HUES48 (cell line): ENCODE data around the gene YTHDC2.
"Not testable (repeated sequence)": the region's sequence is repeated elsewhere in the genome, so short reads cannot be mapped to it uniquely, and the experiment has no call there.

Experiments used
- H3K27ac ChIP-seq: one replicate; pipeline ENCODE4 v1.7.0; 2013; ENCODE audit warnings: low read depth, low read length, inconsistent platforms
- H3K27me3 ChIP-seq: 2 replicates; pipeline ENCODE4 v1.6.1; 2013; ENCODE audit warnings: mild to moderate bottlenecking, low read length; ENCODE audit not compliant: control insufficient read depth, insufficient read depth
- H3K36me3 ChIP-seq: 2 replicates; pipeline ENCODE4 v1.6.1; 2013; ENCODE audit warnings: low read length; ENCODE audit not compliant: control insufficient read depth, insufficient read depth
- H3K4me1 ChIP-seq: 2 replicates; pipeline ENCODE4 v1.6.1; 2013; ENCODE audit warnings: mild to moderate bottlenecking, low read length; ENCODE audit not compliant: control insufficient read depth, insufficient read depth
- H3K4me3 ChIP-seq: 2 replicates; pipeline ENCODE4 v1.5.1; 2013; ENCODE audit warnings: mild to moderate bottlenecking, low read depth, low read length
- H3K9ac ChIP-seq: 2 replicates; pipeline ENCODE4 v1.6.1; 2013; ENCODE audit warnings: mild to moderate bottlenecking, low read depth, low read length, moderate library complexity
- H3K9me3 ChIP-seq: 2 replicates; pipeline ENCODE4 v1.6.1; 2013; ENCODE audit warnings: low read length; ENCODE audit not compliant: control insufficient read depth, insufficient read depth

YTHDC2 gene

DNA sequence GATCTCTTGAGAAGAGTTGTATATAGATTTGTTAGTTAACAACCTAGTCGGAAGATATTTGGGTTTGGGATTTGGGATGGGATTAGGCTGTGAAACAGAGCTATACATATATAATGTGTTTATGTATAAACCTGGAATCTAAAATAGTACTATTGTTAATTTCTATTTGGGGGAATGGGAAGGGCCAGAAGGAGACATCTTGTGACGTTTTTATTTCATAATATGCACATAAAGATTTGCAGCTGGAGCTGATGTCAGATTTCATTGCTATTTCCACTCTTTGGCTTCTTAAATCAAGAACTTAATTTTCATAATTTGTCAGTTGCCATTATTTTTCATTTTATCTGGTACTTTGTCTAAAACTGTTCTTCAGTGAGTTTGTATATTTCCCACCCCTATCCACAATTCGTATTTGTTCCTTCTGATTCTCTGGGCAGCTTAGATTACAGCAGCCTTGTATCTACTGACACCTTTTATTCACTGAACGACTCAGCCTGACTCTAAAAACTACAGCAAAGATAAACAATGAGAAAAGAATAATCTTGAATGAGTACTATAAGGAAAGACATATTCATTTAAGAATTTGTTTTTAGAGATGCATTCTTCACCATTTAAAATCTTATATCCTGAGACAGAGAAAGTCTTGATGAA lies 86.9 kb downstream of the YTHDC2 start:
- Histone ChIP-seq H3K27me3 (no peaks in the 10 kb centered on the region), H3K9ac (no peak overlapping the region), H3K4me3 (no peak overlapping the region), H3K27ac (no peak overlapping the region), H3K4me1 (peaks cover 12% of the 10 kb centered on the region), H3K9me3 (no peaks in the 10 kb centered on the region), H3K36me3 (no peaks in the 10 kb centered on the region)

DNA sequence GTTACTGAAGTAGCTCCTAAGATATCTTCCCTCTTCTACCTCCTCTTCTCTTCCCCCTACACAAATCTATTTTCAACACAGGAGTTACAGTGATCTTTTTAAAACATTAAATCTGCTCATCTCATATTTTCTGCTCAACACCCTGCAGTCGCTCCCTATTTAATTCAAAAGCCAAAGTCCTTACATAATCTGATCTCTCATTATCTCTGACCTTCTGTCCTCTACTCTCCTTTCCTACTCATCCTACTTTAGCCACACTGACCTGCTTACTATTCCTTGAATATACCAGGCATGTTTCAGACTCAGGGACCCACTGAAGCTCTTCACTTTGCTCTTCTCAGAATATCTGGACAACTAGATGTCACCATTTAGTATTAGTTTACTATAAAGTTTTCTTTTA lies 87.9 kb downstream of the YTHDC2 start:
- peaks cover 15% of the 10 kb centered on the region for H3K4me1 ChIP-seq
- no peak overlapping the region for H3K4me3 ChIP-seq
- H3K36me3 ChIP-seq, result no peaks in the 10 kb centered on the region
- H3K27me3 ChIP-seq, result no peaks in the 10 kb centered on the region
- H3K9ac ChIP-seq, result no peak overlapping the region
- no peaks in the 10 kb centered on the region for H3K9me3 ChIP-seq
- no peak overlapping the region for H3K27ac ChIP-seq

DNA sequence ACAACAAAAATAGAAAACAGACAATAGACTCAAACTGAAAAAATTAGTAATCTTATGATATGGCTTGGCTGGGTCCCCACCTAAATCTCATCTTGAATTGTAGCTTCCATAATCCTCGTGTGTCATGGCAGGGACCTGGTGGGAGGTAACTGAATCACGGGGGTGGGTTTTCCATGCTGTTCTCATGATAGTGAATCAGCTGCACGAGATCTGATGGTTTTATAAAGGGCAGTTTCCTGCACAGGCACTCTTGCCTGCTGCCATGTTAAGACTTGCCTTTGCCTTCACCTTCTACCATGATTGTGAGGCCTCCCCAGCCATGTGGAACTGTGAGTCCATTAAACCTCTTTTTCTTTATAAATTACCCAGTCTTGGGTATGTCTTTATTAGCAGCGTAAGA lies 89.8 kb downstream of the YTHDC2 start:
- not testable (repeated sequence) for H3K9me3 ChIP-seq, H3K36me3 ChIP-seq, H3K4me3 ChIP-seq, H3K27ac ChIP-seq, H3K9ac ChIP-seq, H3K27me3 ChIP-seq, H3K4me1 ChIP-seq

DNA sequence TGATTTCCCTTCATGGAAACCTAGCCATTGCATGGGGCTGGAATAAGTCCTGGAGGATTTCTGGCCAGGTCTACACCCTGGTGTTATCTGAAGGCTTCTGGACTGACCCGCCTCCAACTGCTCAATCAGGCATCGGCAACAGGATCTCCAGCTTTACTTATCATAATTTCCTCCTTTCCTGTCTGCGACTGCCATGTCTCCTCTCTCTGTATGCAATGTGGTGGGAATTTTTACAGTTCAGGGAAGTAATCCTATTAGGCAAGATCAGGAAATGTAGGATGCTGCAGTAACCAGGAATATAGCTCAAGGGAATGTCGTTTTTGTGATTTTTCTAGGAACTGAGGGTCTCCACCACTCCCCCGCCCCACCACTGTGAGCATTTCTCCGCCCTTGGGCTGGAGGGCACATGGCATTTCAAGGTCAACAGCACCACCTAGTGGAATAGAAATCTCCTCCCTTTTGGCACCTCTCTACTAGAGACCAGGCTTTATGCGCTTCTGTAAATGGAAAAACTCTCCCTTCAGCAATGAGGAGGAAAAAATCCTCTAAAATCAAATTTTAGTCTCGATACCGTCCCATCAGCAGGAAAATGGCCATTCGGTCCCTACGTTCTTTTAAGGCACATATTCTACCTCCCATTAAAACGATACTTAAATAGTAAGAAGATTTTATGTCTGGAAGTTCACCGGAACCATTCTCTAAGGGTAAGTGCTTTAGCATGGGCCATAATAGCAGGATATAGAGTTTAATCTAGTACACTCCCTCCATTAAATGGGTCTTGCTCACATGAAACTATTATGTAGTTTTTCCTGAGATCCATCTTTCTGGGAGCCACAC lies 93.0 kb downstream of the YTHDC2 start:
- Histone ChIP-seq H3K27me3 (no peaks in the 10 kb centered on the region), H3K9me3 (peaks cover 6% of the 10 kb centered on the region; the same call in 1 of the 2 replicates), H3K9ac (no peak overlapping the region), H3K4me3 (no peak overlapping the region), H3K36me3 (no peaks in the 10 kb centered on the region), H3K4me1 (peaks cover 5% of the 10 kb centered on the region; the same call in 1 of the 2 replicates), H3K27ac (no peak overlapping the region)

DNA sequence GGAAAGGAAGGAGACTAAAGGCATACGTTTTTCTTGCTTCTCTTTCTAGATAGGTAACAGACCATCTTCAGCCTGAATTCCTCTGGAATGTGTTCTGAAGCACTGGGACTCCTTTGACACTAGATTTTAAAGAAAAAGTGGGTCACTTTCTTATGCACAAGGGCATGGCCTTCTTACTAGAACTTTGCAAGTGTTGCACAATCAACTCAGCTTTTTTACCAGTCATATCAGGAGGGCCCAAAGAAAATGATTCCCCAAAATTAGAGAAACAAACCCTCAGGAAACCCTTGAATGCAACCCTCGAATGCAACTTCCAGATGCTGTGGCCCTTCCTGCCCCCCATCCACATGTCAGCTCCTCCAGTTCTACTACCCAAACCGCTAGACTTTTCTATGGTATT lies 93.9 kb downstream of the YTHDC2 start:
- Histone ChIP-seq H3K36me3 (no peaks in the 10 kb centered on the region), H3K9me3 (peaks cover 6% of the 10 kb centered on the region; the same call in 1 of the 2 replicates), H3K27me3 (no peaks in the 10 kb centered on the region), H3K4me1 (peaks cover 9% of the 10 kb centered on the region; the same call in 1 of the 2 replicates), H3K9ac (no peak overlapping the region), H3K4me3 (no peak overlapping the region), H3K27ac (no peak overlapping the region)

DNA sequence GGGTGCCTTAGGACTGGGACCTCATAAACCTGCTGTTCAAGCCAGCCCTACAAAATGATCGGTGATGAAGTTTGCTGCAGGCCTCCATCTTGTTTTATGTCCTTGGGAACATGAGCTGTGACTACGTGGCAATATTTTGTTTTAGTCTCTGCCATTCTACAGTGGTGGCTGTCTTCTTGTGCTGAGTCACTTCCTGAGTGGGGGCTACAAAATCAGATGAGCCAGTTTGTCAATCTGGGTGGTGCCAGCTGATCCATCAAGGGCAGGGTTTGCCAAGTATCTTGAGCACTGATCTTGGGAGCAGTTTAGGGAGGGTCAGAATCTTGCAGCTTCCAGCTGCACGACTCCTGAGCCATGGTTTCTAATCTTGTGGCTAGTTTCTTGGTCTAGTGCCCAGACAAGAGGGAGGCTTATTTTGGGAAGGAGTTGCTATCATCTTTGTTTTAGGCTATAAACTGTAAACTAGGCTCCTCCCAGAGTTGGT lies 94.7 kb downstream of the YTHDC2 start:
- H3K27ac ChIP-seq, result no peak overlapping the region
- H3K9ac ChIP-seq, result no peak overlapping the region
- H3K9me3 ChIP-seq, result peaks cover 6% of the 10 kb centered on the region; the same call in 1 of the 2 replicates
- no peaks in the 10 kb centered on the region for H3K36me3 ChIP-seq
- H3K27me3 ChIP-seq, result no peaks in the 10 kb centered on the region
- H3K4me3 ChIP-seq, result no peak overlapping the region
- H3K4me1 ChIP-seq, result peaks cover 13% of the 10 kb centered on the region

DNA sequence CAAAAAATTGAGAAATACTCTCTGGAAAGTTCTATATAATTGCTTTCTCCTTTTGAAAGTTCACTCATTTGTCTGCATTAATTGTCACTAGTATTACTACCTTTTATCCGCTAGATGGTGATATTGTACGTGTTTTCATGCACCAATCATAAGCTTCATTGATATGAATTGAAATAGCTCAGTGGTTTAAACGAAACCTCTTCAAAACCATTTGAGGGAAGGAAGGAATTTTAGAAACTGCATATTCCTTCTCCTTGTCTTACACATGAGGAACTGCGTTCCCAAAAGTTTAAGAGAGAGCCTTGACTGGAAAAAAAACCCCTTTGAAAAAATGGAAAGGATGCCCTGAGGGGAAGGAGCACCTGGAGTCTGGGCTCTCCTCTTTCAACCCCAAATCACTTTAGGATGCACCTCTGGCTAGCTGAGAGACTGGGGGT lies 98.6 kb downstream of the YTHDC2 start:
- no peaks in the 10 kb centered on the region for H3K36me3 ChIP-seq
- H3K4me1 ChIP-seq, result peaks cover 18% of the 10 kb centered on the region
- no peak overlapping the region for H3K4me3 ChIP-seq
- no peak overlapping the region for H3K9ac ChIP-seq
- H3K27me3 ChIP-seq, result no peaks in the 10 kb centered on the region
- peaks cover 6% of the 10 kb centered on the region; the same call in 1 of the 2 replicates for H3K9me3 ChIP-seq
- H3K27ac ChIP-seq, result no peak overlapping the region

DNA sequence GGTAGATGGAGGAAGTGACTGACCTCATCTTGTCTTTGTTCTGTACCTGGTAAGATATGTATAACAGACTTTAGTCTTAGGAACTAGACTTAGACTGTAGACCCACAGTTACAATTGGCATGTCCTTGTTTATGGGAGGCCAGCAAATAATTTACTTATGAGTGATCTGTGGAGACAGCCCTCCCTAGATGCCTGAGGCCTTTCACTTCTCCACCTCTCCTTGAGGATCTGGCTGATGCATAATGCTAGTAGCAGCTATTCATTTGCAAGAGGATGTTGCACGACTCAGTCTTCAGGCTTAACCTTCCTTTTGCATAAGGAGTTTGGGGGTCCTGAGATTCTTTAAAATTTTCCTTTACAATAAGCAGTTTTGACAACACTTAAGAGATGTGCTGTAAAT lies 100.7 kb downstream of the YTHDC2 start:
- no peak overlapping the region for H3K9ac ChIP-seq
- no peaks in the 10 kb centered on the region for H3K27me3 ChIP-seq
- peaks cover 18% of the 10 kb centered on the region for H3K4me1 ChIP-seq
- peaks cover 4% of the 10 kb centered on the region; the same call in 1 of the 2 replicates for H3K9me3 ChIP-seq
- H3K4me3 ChIP-seq, result no peak overlapping the region
- H3K36me3 ChIP-seq, result no peaks in the 10 kb centered on the region
- H3K27ac ChIP-seq, result no peak overlapping the region

DNA sequence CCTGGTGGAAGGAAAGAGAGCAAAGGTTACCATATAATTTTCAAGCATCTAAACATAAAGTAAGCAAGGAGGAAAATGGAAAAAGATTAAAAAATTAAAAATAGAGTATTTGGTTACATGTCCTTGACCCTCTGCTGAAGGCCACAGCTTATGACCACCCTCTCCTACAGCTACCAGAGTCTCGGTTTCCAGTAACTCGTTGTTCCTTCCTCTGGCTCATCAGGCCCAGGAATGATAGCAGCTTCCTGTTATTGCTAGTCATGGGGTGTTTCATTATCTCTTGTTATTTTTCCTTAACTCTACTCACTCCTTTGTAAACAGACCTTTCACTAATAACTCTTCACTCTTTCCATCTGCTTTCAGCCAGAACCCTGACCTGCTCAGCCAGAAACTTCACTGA lies 102.2 kb downstream of the YTHDC2 start:
- Histone ChIP-seq H3K27me3 (no peaks in the 10 kb centered on the region), H3K4me1 (peaks cover 18% of the 10 kb centered on the region), H3K9ac (no peak overlapping the region), H3K9me3 (no peaks in the 10 kb centered on the region), H3K4me3 (no peak overlapping the region), H3K36me3 (no peaks in the 10 kb centered on the region), H3K27ac (no peak overlapping the region)

DNA sequence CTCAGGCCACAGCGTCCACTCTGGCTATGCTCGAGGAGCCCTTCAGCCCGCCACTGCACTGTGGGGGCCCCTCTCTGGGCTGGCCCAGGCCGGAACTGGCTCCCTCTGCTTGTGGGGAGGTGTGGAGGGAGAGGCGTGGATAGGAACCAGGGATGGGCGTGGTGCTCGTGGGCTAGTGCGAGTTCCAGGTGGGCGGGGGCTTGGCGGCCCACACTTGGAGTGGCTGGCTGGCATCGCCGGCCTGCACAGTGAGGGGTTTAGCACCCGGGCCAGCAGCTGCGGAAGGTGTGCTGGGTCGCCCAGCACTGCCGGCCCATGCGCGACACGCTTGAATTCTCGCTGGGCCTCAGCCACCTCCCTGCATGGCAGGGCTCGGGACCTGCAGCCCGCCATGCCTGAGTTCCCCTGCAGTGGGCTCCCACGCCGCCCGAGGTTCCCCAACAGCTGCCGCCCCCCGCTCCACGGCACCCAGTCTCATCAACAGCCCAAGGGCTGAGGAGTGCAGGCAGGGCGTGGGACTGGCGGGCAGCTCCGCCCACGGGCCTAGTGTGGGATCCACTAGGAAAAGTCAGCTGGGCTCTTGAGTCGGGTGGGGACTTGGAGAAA lies 103.8 kb downstream of the YTHDC2 start:
- no peaks in the 10 kb centered on the region for H3K9me3 ChIP-seq
- H3K4me3 ChIP-seq, result no peak overlapping the region
- H3K36me3 ChIP-seq, result no peaks in the 10 kb centered on the region
- no peaks in the 10 kb centered on the region for H3K27me3 ChIP-seq
- H3K4me1 ChIP-seq, result peaks cover 15% of the 10 kb centered on the region
- no peak overlapping the region for H3K9ac ChIP-seq
- H3K27ac ChIP-seq, result no peak overlapping the region

DNA sequence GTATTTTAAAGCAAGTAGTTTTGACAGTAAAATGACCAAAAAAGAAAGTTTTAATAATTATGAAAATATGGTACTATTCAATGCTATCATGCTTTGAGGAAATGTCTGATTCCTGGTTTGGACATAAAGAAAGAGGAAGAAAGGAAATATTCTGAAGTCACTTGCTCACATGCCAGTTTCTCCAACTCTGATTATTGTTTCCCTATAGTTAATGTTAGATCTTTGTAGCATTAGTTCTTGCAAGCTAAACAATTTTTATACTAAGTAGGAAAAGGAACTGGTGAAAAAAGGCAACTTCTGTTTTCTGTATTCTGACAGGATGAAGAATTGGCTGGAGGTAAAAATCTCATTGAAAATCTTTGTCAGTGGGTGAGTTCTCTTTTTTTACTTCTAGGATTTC lies 119.5 kb downstream of the YTHDC2 start:
- no peak overlapping the region for H3K4me3 ChIP-seq
- peaks cover 5% of the 10 kb centered on the region; the same call in 1 of the 2 replicates for H3K4me1 ChIP-seq
- no peak overlapping the region for H3K27ac ChIP-seq
- no peaks in the 10 kb centered on the region for H3K9me3 ChIP-seq
- no peak overlapping the region for H3K9ac ChIP-seq
- no peaks in the 10 kb centered on the region for H3K27me3 ChIP-seq
- no peaks in the 10 kb centered on the region for H3K36me3 ChIP-seq
